ENCODE measurements around the gene EFNA4. TPM values are rescaled to one million over a fixed set of nuclear protein-coding genes. Genes with fewer than 3 reads are reported as not detected.

Gene EFNA4
- total RNA-seq, 1 experiment from 2014 or later, result 17.0 TPM

DNA sequence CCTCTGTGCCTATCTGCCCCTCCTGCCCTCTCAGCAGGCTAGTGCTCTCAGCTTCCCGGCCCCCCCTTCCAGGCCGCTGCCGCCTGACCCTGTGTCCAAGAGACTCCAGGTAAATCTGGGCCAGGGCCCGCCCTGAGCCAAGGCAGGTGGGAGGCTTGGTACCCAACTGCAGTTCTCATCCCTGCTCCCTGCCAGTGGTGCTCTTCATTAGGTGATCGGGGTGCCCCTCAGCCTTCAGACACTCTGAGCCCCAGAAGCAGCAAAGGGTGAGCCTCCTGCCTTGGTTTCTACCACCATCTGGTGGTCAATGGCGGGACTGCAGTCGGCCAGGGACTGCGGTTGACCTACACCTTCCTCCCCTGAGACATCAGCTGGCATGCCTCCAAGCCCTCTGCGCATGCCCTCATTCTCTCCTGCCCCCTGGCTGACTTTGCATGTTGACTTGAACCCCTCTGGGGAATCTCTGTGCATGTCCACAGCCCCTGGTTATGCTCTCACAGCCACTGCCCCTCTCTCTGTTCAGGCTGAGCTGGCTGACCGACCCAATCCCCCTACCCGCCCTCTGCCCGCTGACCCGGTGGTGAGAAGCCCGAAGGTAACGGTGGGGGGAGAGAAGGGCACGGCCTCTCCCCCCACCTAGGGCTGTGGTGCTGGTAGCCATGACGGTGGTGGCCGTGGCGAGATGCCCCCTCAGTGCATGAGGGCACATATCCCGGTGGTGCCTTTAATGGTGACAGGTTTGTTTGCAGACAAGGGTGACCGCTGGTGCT is 2.0 kb upstream of the EFNA4 start:
- DNase-seq (ENCODE audit: low spot score), result peak; percentile 94
- CTCF ChIA-PET, result interaction anchor here (0.6 to 3.8 kb wide), 10 partner anchors 9 to 502 kb away, joined by 3 to 35 read pairs (median 4); partner anchors contain the start of genes ADAM15 and PBXIP1
- Histone ChIP-seq H3K36me3 (ENCODE audit: insufficient read depth, low read length, poor library complexity, severe bottlenecking) (no peaks in the 10 kb centered on the region), H3K4me1 (ENCODE audit: insufficient read depth, low read length, poor library complexity, severe bottlenecking) (peaks cover 31% of the 10 kb centered on the region), H3K27me3 (replicated peaks; ENCODE audit: insufficient read depth, low read depth, low read length, poor library complexity) (no peaks in the 10 kb centered on the region), H3K9me3 (ENCODE audit: low read depth, low read length, poor library complexity, severe bottlenecking) (no peaks in the 10 kb centered on the region), H3K4me3 (ENCODE audit: low read depth, low read length, poor library complexity, severe bottlenecking) (peak overlapping the region; percentile 81), H3K27ac (ENCODE audit: low read depth, low read length, poor library complexity, severe bottlenecking) (no peak overlapping the region)
- no TSS peak for BruUV-seq (replicated peaks)
- intact Hi-C loops (cut with micrococcal nuclease; ENCODE audit: unreplicated experiment), result loop anchor here (5.0 kb wide), 3 partner anchors 99 to 579 kb away; partner anchors contain the start of genes PYGO2 and UBE2Q1
- TF ChIP-seq EZH2 (IDR thresholded peaks at IDR 0.05; ENCODE audit: borderline replicate concordance, low read depth, low read length, poor library complexity, severe bottlenecking), result no peak
- TF ChIP-seq, protein P1, sequence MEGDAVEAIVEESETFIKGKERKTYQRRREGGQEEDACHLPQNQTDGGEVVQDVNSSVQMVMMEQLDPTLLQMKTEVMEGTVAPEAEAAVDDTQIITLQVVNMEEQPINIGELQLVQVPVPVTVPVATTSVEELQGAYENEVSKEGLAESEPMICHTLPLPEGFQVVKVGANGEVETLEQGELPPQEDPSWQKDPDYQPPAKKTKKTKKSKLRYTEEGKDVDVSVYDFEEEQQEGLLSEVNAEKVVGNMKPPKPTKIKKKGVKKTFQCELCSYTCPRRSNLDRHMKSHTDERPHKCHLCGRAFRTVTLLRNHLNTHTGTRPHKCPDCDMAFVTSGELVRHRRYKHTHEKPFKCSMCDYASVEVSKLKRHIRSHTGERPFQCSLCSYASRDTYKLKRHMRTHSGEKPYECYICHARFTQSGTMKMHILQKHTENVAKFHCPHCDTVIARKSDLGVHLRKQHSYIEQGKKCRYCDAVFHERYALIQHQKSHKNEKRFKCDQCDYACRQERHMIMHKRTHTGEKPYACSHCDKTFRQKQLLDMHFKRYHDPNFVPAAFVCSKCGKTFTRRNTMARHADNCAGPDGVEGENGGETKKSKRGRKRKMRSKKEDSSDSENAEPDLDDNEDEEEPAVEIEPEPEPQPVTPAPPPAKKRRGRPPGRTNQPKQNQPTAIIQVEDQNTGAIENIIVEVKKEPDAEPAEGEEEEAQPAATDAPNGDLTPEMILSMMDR (conservative IDR thresholded peaks at IDR 0.05; ENCODE audit: low read depth, low read length), result peak; percentile 98
- POLR2A ChIA-PET (ENCODE audit: low non-redundant PET), result no interaction called here

DNA sequence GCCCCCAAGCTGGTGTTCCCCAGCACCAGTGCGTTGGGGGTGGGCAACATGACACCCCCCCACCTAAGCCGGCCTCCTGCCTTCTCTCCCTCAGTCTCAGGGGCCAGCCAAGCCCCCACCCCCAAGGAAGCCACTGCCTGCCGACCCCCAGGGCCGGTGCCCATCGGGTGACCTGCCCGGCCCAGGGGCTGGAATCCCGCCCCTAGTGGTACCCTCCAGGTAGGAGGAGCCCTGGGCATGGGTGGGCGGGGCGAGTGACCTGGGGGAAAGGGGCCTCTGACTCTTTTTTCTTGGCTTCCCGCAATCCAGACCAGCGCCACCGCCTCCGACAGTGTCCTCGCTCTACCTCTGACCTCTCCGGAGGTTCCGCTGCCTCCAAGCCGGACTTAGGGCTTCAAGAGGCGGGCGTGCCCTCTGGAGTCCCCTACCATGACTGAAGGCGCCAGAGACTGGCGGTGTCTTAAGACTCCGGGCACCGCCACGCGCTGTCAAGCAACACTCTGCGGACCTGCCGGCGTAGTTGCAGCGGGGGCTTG is 1.3 kb upstream of the EFNA4 start:
- Histone ChIP-seq H3K4me3 (ENCODE audit: low read depth, low read length, poor library complexity, severe bottlenecking) (peak overlapping the region; percentile 81), H3K27me3 (replicated peaks; ENCODE audit: insufficient read depth, low read depth, low read length, poor library complexity) (no peaks in the 10 kb centered on the region), H3K27ac (ENCODE audit: low read depth, low read length, poor library complexity, severe bottlenecking) (no peak overlapping the region), H3K36me3 (ENCODE audit: insufficient read depth, low read length, poor library complexity, severe bottlenecking) (no peaks in the 10 kb centered on the region), H3K4me1 (ENCODE audit: insufficient read depth, low read length, poor library complexity, severe bottlenecking) (peaks cover 31% of the 10 kb centered on the region), H3K9me3 (ENCODE audit: low read depth, low read length, poor library complexity, severe bottlenecking) (no peaks in the 10 kb centered on the region)
- DNase-seq (ENCODE audit: low spot score), result no peak
- intact Hi-C loops (cut with micrococcal nuclease; ENCODE audit: unreplicated experiment), result loop anchor here (5.0 kb wide), 3 partner anchors 100 to 580 kb away; partner anchors contain the start of genes PYGO2 and UBE2Q1
- BruUV-seq (replicated peaks), result no TSS peak
- POLR2A ChIA-PET (ENCODE audit: low non-redundant PET), result no interaction called here
- CTCF ChIA-PET, result interaction anchor here (0.6 to 3.8 kb wide), 9 partner anchors 10 to 502 kb away, joined by 3 to 35 read pairs (median 4); partner anchors contain the start of genes ADAM15 and PBXIP1
- TF ChIP-seq, protein P1 (conservative IDR thresholded peaks at IDR 0.05; ENCODE audit: low read depth, low read length), result no peak
- TF ChIP-seq EZH2 (IDR thresholded peaks at IDR 0.05; ENCODE audit: borderline replicate concordance, low read depth, low read length, poor library complexity, severe bottlenecking), result no peak

DNA sequence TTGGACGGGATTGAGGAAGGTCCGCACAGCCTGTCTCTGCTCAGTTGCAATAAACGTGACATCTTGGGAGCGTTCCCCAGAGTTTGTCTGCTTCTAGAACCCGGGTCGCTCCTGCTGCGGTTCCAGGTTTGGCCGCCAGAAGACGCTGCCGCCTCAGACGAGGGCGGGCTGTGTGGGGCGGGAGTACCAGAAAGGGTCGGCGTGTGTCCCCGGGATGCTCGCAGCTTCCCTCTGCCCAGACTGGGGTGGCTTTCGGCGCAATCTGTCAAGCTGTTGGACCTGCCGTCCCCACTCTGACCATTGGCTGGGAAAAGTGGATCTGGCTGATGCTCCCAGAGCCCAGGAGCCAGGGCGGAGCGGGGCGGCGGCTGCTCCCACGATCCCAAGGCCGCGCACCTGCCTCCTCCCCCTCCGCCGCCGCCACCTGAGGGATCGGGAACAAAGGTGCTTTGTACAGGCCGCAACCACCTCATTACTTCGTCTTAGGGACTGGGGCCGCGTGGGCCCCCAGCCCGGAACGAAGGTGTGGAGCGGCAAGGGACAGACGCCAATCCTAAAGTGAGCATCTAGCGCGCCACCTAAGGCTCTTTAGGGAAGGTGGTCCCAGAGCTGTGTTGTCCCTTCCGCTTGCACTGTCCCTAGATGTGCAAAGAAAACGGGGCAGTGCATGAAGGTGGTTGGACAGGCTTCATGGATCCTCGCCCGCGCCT is 683 bp upstream of the EFNA4 start:
- peak overlapping the region; percentile 81 for H3K4me3 ChIP-seq (ENCODE audit: low read depth, low read length, poor library complexity, severe bottlenecking)
- H3K27ac ChIP-seq (ENCODE audit: low read depth, low read length, poor library complexity, severe bottlenecking), result no peak overlapping the region
- peaks cover 31% of the 10 kb centered on the region for H3K4me1 ChIP-seq (ENCODE audit: insufficient read depth, low read length, poor library complexity, severe bottlenecking)
- no peaks in the 10 kb centered on the region for H3K27me3 ChIP-seq (replicated peaks; ENCODE audit: insufficient read depth, low read depth, low read length, poor library complexity)
- intact Hi-C loops (cut with micrococcal nuclease; ENCODE audit: unreplicated experiment), result loop anchor here (1.0 to 5.0 kb wide), 4 partner anchors 21 to 581 kb away; partner anchors contain the start of genes PYGO2 and UBE2Q1
- no peaks in the 10 kb centered on the region for H3K36me3 ChIP-seq (ENCODE audit: insufficient read depth, low read length, poor library complexity, severe bottlenecking)
- BruUV-seq (replicated peaks), result no TSS peak
- peak; percentile 89 for DNase-seq (ENCODE audit: low spot score)
- POLR2A ChIA-PET (ENCODE audit: low non-redundant PET), result no interaction called here
- no peaks in the 10 kb centered on the region for H3K9me3 ChIP-seq (ENCODE audit: low read depth, low read length, poor library complexity, severe bottlenecking)
- CTCF ChIA-PET, result interaction anchor here (0.8 to 3.8 kb wide), 2 partner anchors 16 to 22 kb away, joined by 3 to 35 read pairs; partner anchors contain the start of gene EFNA3
- TF ChIP-seq, protein P1 (conservative IDR thresholded peaks at IDR 0.05; ENCODE audit: low read depth, low read length), result peak; percentile 89
- TF ChIP-seq EZH2 (IDR thresholded peaks at IDR 0.05; ENCODE audit: borderline replicate concordance, low read depth, low read length, poor library complexity, severe bottlenecking), result no peak
